Memory B cell (primary cell): ENCODE data around the gene LMTK3.

ENCODE experiments used
- ATAC-seq: fragments of 150-1000 bp; cut with Tn5 transposase; 2 replicates; pipeline ENCODE4 v1.10.0; 2021; ENCODE audit warnings: low read depth, mild to moderate bottlenecking, moderate library complexity
- DNase-seq, 2 donors: peaks; one replicate each; pipeline ENCODE4 v3.0.0; 2022; ENCODE audit warnings: low spot score in 2 of 2
- H3K27ac Mint-ChIP-seq: one replicate; pipeline ENCODE4 v1.8.0; 2022; ENCODE audit warnings: mild to moderate bottlenecking, moderate library complexity, mixed read lengths
- H3K27me3 Mint-ChIP-seq: one replicate; pipeline ENCODE4 v1.8.0; 2022; ENCODE audit warnings: mixed read lengths
- H3K36me3 Mint-ChIP-seq: one replicate; pipeline ENCODE4 v1.8.0; 2022; ENCODE audit warnings: mild to moderate bottlenecking, mixed read lengths
- H3K4me1 Mint-ChIP-seq: one replicate; pipeline ENCODE4 v1.8.0; 2022; ENCODE audit warnings: mixed read lengths
- H3K4me3 Mint-ChIP-seq: one replicate; pipeline ENCODE4 v1.8.0; 2022; ENCODE audit warnings: mild to moderate bottlenecking, moderate library complexity, mixed read lengths
- H3K9me3 Mint-ChIP-seq: one replicate; pipeline ENCODE4 v1.8.0; 2022; ENCODE audit warnings: mixed read lengths

LMTK3 gene

DNA sequence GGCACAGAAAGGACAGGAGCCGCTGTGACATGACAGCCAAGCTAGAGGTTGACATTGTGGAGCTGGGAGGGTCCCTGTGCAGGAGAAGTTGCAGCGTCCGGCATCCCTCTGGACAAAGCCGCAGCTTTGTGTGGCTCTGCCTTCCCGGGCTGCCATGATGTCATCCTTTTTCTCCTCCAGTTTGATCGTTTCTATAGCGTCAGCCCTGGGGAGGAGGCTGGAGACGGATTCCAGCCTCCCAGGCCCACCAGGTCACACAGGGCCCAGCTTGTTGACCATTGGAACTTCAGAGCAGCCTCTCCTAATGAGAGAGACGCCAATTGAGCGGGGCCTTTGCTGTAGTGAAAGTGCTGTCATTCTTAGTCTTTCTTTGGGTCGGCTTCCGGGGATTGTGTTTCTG lies 60.0 kb downstream of the LMTK3 start:
- H3K36me3 Mint-ChIP-seq: peaks cover 29% of the 10 kb centered on the region
- no peak overlapping the region for H3K4me3 Mint-ChIP-seq
- no peak for ATAC-seq
- no peaks in the 10 kb centered on the region for H3K27me3 Mint-ChIP-seq
- H3K4me1 Mint-ChIP-seq: peaks cover 16% of the 10 kb centered on the region
- DNase-seq: no peak
- no peak overlapping the region for H3K27ac Mint-ChIP-seq
- H3K9me3 Mint-ChIP-seq: no peaks in the 10 kb centered on the region

DNA sequence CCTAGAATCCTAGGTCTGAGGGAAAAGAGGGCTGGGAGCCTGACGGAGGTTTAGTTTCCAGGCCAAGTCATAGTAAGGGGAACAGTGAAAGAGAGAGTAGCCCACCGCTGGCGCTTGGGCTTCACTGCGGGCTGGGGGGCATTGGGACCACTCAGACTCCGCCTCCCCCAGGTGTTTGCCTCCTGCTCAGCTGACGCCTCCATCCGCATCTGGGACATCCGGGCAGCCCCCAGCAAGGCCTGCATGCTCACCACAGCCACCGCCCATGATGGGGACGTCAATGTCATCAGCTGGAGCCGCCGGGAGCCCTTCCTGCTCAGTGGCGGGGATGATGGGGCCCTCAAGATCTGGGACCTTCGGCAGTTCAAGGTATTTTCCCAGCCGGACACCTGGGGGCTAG lies 60.8 kb downstream of the LMTK3 start:
- H3K36me3 Mint-ChIP-seq: peaks cover 29% of the 10 kb centered on the region
- H3K27me3 Mint-ChIP-seq: no peaks in the 10 kb centered on the region
- ATAC-seq (no peak), DNase-seq (no peak)
- H3K27ac Mint-ChIP-seq: no peak overlapping the region
- H3K4me1 Mint-ChIP-seq: peaks cover 17% of the 10 kb centered on the region
- no peaks in the 10 kb centered on the region for H3K9me3 Mint-ChIP-seq
- H3K4me3 Mint-ChIP-seq: no peak overlapping the region

- H3K36me3 Mint-ChIP-seq: peaks cover 29% of the 10 kb centered on the region
- H3K4me3 Mint-ChIP-seq: no peak overlapping the region
- H3K9me3 Mint-ChIP-seq: no peaks in the 10 kb centered on the region
- no peak for ATAC-seq
- H3K27me3 Mint-ChIP-seq: no peaks in the 10 kb centered on the region
- H3K4me1 Mint-ChIP-seq: peaks cover 19% of the 10 kb centered on the region
- H3K27ac Mint-ChIP-seq: no peak overlapping the region
- DNase-seq: no peak
Observed at GRCh38 chr19:48450441-48450840, 61.2 kb downstream of the LMTK3 start.

DNA sequence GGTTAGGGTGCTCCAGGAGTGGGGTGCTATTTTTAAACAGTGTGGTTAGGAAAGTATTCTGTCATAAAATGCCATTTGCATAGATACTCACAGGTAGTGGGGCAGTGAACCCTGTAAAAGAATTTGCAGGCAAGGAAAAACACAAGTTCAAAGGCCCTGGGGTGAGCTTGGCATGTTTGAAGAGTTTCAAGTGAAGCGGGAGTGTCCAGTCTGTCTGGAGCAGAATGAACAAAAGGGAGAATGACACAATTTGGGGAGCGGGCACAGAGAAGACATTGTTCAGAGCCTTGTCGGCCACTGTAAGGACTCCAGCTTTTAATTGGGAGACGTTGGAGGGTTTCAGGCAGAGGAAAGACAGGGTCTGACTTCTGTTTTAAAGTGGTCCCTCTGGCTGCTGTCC lies 63.1 kb downstream of the LMTK3 start:
- Mint-ChIP-seq H3K36me3 (peaks cover 17% of the 10 kb centered on the region), H3K4me3 (no peak overlapping the region), H3K27ac (no peak overlapping the region), H3K27me3 (peaks cover 7% of the 10 kb centered on the region), H3K4me1 (peaks cover 25% of the 10 kb centered on the region), H3K9me3 (no peaks in the 10 kb centered on the region)
- ATAC-seq (no peak), DNase-seq (no peak)

DNA sequence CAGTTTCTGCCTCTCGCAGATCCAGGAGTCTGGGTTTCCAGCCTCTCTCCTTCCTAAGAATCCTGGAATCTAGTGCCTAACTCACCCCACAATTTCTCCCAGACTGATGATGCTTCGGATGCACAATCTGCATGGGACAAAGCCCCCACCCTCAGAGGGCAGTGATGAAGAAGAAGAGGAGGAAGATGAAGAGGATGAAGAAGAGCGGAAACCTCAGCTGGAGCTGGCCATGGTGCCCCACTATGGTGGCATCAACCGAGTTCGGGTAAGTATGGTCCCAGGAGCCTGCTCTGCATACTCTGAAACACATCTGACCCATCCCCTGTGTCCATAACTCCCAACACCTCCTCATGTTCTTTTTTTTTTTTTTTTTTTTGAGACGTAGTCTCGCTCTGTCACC lies 65.1 kb downstream of the LMTK3 start:
- H3K4me3 Mint-ChIP-seq: peak overlapping the region; percentile 91
- ATAC-seq: no peak
- H3K36me3 Mint-ChIP-seq: peaks cover 17% of the 10 kb centered on the region

DNA sequence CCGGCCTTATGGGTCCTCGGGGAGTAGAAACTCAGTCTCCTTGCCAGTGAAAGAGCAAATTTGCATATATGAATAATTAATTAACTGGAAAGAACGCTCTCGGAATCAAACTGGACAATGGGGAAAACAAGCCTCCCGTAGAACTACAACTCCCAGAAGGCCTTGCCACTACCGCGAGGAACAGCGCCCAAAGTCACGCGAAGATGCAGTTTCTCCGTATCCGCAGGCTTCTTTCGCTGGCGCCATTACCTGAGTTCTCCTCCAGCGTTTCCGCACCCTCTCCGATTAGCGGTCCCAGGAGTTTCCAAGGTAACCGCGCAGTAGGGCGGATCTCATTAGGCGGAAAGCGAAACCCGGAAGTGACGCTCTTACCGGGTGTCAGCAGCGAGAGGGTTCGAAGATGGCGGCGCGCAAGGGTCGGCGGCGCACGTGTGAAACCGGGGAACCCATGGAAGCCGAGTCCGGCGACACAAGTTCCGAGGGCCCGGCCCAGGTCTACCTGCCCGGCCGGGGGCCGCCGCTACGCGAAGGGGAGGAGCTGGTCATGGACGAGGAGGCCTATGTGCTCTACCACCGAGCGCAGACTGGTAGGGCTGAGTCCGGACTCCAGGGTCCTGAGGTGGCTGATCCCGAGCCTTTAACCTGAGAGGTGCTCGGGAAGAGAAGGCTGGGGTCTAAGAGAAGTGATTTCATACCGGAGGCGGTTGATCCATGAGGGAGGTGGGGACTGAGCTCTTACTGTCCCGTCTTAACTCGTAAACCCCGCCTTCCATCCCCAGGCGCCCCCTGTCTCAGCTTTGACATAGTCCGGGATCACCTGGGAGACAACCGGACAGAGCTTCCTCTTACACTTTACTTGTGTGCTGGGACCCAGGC lies 65.8 kb downstream of the LMTK3 start, which contains the start of gene GRWD1:
TSS of gene GRWD1 (plus strand) at position 378 of the 876 bp plus-strand sequence. CDS start at position 401, 23 bp downstream.
- H3K27me3 Mint-ChIP-seq: peaks cover 15% of the 10 kb centered on the region
- H3K9me3 Mint-ChIP-seq: no peaks in the 10 kb centered on the region
- DNase-seq: peak; percentile 76 to 80
- peak within 1 kb of the TSS; percentile 91 for H3K4me3 Mint-ChIP-seq
- H3K27ac Mint-ChIP-seq: peak within 1 kb of the TSS; percentile 96
- ATAC-seq: peak; percentile 90
- peaks cover 27% of the 10 kb centered on the region for H3K4me1 Mint-ChIP-seq
- H3K36me3 Mint-ChIP-seq: peaks cover 15% of the 10 kb centered on the region

More for the DNA sequence above, 65.1 kb downstream of the LMTK3 start:
- peaks cover 15% of the 10 kb centered on the region for H3K27me3 Mint-ChIP-seq
- no peak for DNase-seq
- no peaks in the 10 kb centered on the region for H3K9me3 Mint-ChIP-seq
- peaks cover 27% of the 10 kb centered on the region for H3K4me1 Mint-ChIP-seq
- H3K27ac Mint-ChIP-seq: peak overlapping the region; percentile 96

GRCh38 chr19:48445256-48445605 lies 66.4 kb downstream of the LMTK3 start:
- DNase-seq: no peak
- peaks cover 15% of the 10 kb centered on the region for H3K36me3 Mint-ChIP-seq
- ATAC-seq: peak; percentile 33
- no peaks in the 10 kb centered on the region for H3K9me3 Mint-ChIP-seq
- peak overlapping the region; percentile 91 for H3K4me3 Mint-ChIP-seq
- peaks cover 27% of the 10 kb centered on the region for H3K4me1 Mint-ChIP-seq
- peaks cover 15% of the 10 kb centered on the region for H3K27me3 Mint-ChIP-seq
- H3K27ac Mint-ChIP-seq: peak overlapping the region; percentile 96

- H3K27ac Mint-ChIP-seq: peak overlapping the region; percentile 96
- H3K4me1 Mint-ChIP-seq: peaks cover 27% of the 10 kb centered on the region
- H3K4me3 Mint-ChIP-seq: peak overlapping the region; percentile 91
- ATAC-seq (no peak), DNase-seq (no peak)
- peaks cover 15% of the 10 kb centered on the region for H3K36me3 Mint-ChIP-seq
- peaks cover 15% of the 10 kb centered on the region for H3K27me3 Mint-ChIP-seq
- H3K9me3 Mint-ChIP-seq: no peaks in the 10 kb centered on the region
Observed at GRCh38 chr19:48444936-48445200, 66.8 kb downstream of the LMTK3 start.

GRCh38 chr19:48444129-48444935 lies 67.3 kb downstream of the LMTK3 start:
- peak overlapping the region; percentile 96 for H3K27ac Mint-ChIP-seq

DNA sequence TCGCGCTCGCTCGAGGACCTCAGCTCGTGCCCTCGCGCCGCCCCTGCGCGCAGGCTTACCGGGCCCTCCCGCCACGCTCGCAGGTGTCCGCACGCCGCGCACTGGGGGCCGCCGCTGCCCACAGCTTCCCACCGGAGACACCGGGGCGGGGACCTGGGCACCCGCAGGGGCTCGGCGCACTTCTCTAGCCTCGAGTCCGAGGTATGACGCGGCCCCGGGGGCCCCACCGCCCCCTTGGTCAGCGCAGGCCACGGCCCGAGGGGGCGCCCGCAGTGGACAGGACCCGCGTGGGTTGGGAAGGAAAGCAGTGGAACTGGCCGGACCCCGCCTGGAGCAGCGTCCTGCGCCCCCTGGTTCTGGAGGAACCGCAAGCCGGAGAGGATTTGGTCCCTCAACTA lies 67.9 kb downstream of the LMTK3 start:
- no peak for ATAC-seq
- Mint-ChIP-seq H3K27ac (no peak overlapping the region), H3K36me3 (peaks cover 11% of the 10 kb centered on the region), H3K9me3 (no peaks in the 10 kb centered on the region), H3K4me1 (peaks cover 25% of the 10 kb centered on the region), H3K27me3 (peaks cover 15% of the 10 kb centered on the region), H3K4me3 (no peak overlapping the region)
- DNase-seq: no peak

More at GRCh38 chr19:48444129-48444935, 67.3 kb downstream of the LMTK3 start:
- H3K4me1 Mint-ChIP-seq: peaks cover 27% of the 10 kb centered on the region
- peaks cover 15% of the 10 kb centered on the region for H3K36me3 Mint-ChIP-seq
- peaks cover 15% of the 10 kb centered on the region for H3K27me3 Mint-ChIP-seq
- H3K9me3 Mint-ChIP-seq: no peaks in the 10 kb centered on the region
- no peak for DNase-seq
- ATAC-seq: no peak
- peak overlapping the region; percentile 91 for H3K4me3 Mint-ChIP-seq

DNA sequence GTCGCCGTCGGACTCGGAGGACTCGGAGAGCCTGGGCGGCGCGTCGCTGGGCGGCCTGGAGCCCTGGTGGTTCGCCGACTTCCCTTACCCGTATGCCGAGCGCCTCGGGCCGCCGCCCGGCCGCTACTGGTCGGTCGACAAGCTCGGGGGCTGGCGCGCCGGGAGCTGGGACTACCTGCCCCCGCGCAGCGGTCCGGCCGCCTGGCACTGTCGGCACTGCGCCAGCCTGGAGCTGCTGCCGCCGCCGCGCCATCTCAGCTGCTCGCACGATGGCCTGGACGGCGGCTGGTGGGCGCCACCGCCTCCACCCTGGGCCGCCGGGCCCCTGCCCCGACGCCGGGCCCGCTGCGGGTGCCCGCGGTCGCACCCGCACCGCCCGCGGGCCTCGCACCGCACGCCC lies 68.4 kb downstream of the LMTK3 start:
- peaks cover 6% of the 10 kb centered on the region for H3K36me3 Mint-ChIP-seq
- ATAC-seq (no peak), DNase-seq (peak in 1 of 2 donors; percentile 48)
- H3K27ac Mint-ChIP-seq: no peak overlapping the region
- peaks cover 21% of the 10 kb centered on the region for H3K4me1 Mint-ChIP-seq
- no peaks in the 10 kb centered on the region for H3K9me3 Mint-ChIP-seq
- H3K4me3 Mint-ChIP-seq: no peak overlapping the region
- peaks cover 15% of the 10 kb centered on the region for H3K27me3 Mint-ChIP-seq

DNA sequence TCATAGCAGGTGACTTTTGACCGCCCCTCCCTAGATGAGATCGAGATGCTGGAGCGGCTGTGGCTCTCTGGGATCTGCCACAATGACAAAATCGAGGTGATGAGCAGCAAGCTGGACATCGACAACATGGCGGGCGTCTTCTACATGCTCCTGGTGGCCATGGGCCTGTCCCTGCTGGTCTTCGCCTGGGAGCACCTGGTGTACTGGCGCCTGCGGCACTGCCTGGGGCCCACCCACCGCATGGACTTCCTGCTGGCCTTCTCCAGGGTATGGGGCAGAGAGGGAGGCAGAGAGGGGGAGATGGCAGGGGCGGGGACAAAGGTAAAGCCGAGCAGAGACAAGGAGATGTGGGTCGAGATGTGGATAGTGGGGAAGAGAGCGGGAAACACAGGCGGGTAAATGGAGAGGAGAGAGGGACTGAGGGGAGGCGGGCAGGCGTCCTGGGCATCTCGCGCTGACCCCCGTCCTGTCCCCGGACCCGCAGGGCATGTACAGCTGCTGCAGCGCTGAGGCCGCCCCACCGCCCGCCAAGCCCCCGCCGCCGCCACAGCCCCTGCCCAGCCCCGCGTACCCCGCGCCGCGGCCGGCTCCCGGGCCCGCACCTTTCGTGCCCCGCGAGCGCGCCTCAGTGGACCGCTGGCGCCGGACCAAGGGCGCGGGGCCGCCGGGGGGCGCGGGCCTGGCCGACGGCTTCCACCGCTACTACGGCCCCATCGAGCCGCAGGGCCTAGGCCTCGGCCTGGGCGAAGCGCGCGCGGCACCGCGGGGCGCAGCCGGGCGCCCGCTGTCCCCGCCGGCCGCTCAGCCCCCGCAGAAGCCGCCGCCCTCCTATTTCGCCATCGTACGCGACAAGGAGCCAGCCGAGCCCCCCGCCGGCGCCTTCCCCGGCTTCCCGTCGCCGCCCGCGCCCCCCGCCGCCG lies 69.3 kb downstream of the LMTK3 start:
- Mint-ChIP-seq H3K4me3 (peak overlapping the region; percentile 67), H3K27ac (no peak overlapping the region), H3K36me3 (peaks cover 2% of the 10 kb centered on the region), H3K4me1 (peaks cover 19% of the 10 kb centered on the region), H3K27me3 (peaks cover 17% of the 10 kb centered on the region), H3K9me3 (no peaks in the 10 kb centered on the region)
- no peak for DNase-seq
- ATAC-seq: no peak

- Mint-ChIP-seq H3K27me3 (peaks cover 18% of the 10 kb centered on the region), H3K4me3 (peak overlapping the region; percentile 67), H3K36me3 (peaks cover 2% of the 10 kb centered on the region), H3K9me3 (no peaks in the 10 kb centered on the region), H3K27ac (no peak overlapping the region), H3K4me1 (peaks cover 19% of the 10 kb centered on the region)
- DNase-seq: no peak
- no peak for ATAC-seq
Observed at GRCh38 chr19:48441360-48442050, 70.1 kb downstream of the LMTK3 start.
